GM21390 (cell line): Measurements from ENCODE around the gene PLIN1.
"Not testable (repeated sequence)": the region's sequence is repeated elsewhere in the genome, so short reads cannot be mapped to it uniquely, and the experiment has no call there.

Experiments
- ATAC-seq: cut with Tn5 transposase; IDR thresholded peaks from one replicate; pipeline ENCODE4 v1.9.1; 2021; ENCODE audit not compliant: unreplicated experiment

The PLIN1 gene, protein sequence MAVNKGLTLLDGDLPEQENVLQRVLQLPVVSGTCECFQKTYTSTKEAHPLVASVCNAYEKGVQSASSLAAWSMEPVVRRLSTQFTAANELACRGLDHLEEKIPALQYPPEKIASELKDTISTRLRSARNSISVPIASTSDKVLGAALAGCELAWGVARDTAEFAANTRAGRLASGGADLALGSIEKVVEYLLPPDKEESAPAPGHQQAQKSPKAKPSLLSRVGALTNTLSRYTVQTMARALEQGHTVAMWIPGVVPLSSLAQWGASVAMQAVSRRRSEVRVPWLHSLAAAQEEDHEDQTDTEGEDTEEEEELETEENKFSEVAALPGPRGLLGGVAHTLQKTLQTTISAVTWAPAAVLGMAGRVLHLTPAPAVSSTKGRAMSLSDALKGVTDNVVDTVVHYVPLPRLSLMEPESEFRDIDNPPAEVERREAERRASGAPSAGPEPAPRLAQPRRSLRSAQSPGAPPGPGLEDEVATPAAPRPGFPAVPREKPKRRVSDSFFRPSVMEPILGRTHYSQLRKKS

GRCh38 chr15:89679212-89679611 is at the start of gene PLIN1:
Gene PLIN1 (minus strand): TSS chr15:89679367. CDS start chr15:89677489, 1,878 bp downstream.
- no peak for ATAC-seq

GRCh38 chr15:89728254-89728653 is 49.1 kb upstream of the PLIN1 start:
- ATAC-seq, result no peak

- no peak for ATAC-seq
These were observed 45.9 kb upstream of the PLIN1 start for GRCh38 chr15:89725064-89725463.

DNA sequence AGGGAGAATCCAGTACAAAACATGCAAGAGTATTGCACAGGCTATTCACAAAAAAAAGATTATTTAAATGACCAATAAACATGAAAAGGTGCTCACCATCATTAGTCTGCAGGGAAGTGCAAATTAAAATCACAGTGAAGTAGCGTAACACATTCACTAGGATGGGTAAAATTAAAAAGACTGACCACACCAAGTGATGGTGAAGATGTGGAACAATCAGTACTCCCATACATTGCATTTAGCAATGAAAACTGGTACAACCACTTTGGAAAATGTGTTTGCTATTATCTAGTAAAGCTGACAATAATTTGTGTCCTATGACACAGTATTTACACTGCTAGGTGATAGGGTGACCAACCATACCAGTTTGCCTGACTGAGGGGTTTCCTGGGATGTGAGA is 45.5 kb upstream of the PLIN1 start:
- no peak for ATAC-seq

- ATAC-seq, result no peak
These were observed 43.9 kb upstream of the PLIN1 start for GRCh38 chr15:89723031-89723430.

- ATAC-seq, result no peak
These were observed 35.6 kb upstream of the PLIN1 start for GRCh38 chr15:89714775-89715174.

DNA sequence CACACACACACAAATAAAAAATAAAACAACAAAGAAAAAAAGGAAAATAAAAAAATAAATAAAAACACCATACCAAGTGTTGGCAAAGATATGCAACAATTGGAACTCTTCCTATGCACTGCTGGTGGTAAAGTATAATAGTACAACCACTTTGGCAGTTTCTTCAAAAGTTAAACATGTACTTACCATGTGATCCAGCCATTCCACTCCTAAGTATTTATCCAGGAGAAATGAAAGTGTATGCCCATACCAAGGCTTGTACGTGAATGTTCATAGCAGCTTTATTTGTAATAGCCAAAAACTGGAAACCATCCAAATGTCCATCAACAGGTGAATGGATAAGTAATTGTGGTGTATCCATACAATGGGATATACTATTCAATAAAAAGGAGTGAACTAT is 28.4 kb upstream of the PLIN1 start:
- ATAC-seq, result no peak

DNA sequence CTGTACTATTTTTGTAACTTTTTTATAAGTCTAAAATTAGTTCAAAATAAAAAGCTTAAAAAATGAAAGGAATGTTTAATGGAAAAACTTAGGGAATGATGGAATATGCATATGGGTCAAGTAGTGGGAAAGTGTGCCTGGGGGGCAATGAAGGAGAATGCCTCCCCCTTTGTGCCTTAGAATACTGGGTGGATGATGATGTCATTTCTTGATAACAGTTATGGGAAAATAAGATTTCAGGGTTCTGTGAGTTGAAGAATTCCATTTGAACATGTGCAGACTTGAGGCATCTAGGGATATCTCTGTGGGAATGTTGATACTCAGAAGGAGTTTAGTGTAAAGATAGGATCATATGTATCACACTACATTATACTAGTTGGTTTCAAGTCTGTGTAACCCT is 25.2 kb upstream of the PLIN1 start:
- ATAC-seq, result no peak

- no peak for ATAC-seq
These were observed 16.0 kb upstream of the PLIN1 start for GRCh38 chr15:89695198-89695597.

GRCh38 chr15:89693696-89694095 is 14.5 kb upstream of the PLIN1 start:
- ATAC-seq, result no peak

DNA sequence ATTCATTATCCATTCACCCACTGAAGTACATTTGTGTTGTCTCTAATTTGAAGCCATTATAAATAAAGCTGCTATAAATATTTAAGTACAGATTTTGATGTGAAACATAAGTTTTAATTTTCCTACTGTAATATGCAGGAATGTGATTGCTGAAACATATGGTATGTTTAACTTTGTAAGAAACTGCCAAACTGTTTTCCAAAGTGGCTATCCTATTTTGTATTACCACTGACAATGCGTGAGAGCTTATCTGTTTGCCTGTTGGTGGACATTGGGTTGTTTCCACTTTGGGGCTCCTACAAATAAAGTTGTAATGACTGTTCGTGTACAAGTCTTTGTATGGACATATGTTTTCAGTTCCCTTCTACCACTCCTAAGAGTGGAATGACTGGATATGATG is 13.9 kb upstream of the PLIN1 start:
- ATAC-seq, result no peak

DNA sequence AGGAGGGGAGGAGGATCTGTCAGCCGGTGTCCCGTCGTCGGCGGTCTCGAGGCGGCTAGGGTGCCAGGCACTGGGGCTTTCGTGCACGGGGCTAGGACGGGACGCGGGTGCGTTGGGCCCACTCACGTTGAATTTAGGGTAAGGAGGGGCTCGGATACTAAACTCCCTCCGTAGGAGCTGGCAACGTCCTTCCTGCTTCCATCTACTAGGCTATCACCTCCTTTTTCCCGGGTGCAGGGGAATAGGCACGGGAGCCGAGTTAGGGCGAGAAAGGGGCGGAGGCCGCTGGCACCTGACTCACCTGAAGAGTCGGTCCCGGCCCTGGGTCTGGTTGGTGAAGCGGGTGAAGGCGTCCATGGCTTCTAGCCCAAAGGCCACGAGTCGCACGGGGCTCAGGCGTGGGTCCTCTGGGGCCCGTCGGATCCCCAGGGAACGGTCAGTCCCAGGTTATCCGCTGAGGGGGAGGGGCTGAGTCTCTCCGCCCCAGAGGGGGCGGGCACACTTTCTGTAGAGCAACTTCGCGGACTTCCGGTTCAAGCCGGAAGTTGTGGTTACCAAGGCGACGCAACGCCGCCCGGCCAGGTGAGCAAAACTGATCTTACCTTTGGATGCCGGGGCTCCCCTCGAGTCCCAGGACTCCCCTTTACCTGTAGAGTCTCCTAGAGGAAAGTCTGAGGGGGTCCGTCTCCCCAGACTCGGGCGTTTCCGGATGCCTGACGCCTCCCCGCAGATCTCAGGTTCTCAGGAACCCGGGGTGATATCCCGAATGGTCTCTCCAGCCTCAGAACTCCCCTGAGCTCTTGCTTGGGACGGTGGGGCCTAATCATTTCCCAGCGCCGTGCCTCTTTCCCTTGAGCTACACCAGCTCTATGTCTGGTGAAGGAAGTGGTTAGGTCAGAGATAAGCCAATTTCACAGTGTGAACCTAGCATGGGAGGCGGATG is 11.4 kb upstream of the PLIN1 start, which contains the start of the genes PEX11A and WDR93:
TSS of gene PEX11A (minus strand) at position 479 of the 943 bp plus-strand sequence. CDS start at position 357, 122 bp downstream.
TSS of gene WDR93 (plus strand) at position 536 of the 943 bp plus-strand sequence. CDS start 10,936 bp downstream, outside the sequence.
- ATAC-seq, result peak; percentile 95

GRCh38 chr15:89689930-89690275 is 10.7 kb upstream of the PLIN1 start:
- ATAC-seq, result not testable (repeated sequence)

DNA sequence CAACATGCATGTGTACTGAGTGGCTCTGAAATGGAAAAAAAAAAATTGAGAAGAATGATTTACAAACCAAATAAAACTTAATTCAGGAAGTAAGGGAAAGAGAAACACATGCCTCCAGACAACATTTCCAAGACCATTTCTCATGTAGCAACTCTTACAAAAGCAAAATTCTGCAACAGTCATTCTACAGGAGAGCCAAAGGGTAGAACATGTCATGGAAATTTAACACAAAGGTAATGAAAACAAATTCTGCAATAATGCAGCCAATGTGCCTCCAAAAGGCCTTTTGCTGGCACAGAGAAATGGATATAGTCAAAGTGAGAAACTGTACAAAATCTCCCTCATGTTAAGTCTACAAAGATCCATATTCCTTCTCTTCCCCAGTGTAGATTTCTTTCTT is 7.4 kb upstream of the PLIN1 start:
- no peak for ATAC-seq

DNA sequence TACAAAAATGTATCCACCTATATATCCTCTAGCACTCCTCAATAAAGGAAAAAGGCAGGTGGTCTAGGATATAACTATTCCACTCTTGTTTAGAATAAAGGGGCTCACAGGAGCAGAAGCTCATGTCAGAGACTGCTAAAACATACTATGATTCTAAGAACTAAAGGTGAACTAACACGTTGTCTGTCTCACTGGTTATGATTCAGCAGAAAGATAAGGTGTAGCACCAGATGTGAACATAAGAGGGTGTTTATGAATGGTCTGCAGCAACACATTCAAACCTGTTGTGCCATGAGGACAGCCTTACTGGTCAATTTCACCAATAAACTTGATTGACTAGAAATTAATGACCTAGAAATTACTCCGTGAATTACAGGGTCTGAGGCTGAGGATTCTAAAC is 6.8 kb upstream of the PLIN1 start:
- ATAC-seq, result no peak

- no peak for ATAC-seq
These were observed 2.0 kb upstream of the PLIN1 start for GRCh38 chr15:89681146-89681545.

DNA sequence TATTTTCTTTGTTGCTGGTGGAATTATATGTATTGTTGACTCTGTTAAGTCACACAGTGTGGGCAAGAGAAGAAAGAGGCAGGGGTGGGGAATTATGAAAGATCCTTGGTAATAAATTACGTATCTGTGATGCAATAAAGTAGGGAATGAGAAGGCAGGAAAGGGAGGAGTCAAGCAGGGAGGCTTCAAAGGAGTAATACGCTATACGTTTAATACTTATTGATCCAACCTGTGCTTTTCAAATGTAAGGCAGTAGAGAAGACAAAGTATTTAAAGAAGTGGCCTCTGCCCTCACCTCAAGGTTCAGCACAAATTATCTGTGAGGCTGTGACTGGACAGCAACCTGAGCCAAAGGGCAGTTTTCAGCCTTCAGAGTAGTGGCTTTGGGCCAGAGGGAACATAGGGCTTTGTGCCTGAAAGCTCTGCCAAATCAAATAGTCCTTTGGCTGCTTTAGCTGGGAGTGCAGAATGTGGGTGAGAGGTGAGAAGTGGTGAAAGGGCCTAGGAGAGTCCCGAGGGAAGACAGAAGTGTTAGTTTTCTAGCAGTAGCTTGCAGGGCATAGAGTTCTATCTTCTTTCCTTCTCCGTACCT is 1.2 kb upstream of the PLIN1 start:
- ATAC-seq, result no peak

- no peak for ATAC-seq
These were observed 1.8 kb downstream of the PLIN1 start for GRCh38 chr15:89677381-89677780.

DNA sequence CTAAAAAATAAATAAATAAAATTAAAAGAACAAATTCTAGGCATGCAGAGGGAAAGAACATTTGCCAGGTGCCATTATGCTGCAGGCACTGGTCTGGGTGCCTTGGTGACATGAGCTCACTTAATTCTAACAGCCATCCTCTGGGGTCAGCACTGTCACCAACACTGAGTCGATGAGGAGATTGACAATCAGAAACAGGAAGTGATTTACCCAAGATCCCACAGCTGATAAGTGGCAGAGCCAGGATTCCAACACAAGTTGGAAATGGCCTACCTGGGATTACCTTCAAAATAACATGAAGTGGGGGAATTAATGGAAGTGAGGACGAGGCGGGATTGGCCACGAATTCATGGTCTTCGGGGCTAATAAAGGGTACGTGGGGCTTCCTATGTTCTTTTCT is 3.6 kb downstream of the PLIN1 start:
- ATAC-seq, result no peak

GRCh38 chr15:89674526-89674925 is 4.6 kb downstream of the PLIN1 start:
- no peak for ATAC-seq

- ATAC-seq, result no peak
These were observed 6.0 kb downstream of the PLIN1 start for GRCh38 chr15:89673165-89673512.
